KBM-7 (cell line): ENCODE data around the gene GPX7.

ENCODE experiments used
- DNase-seq: peaks from one replicate; pipeline ENCODE4 v3.0.0-alpha.2; 2015
- in situ Hi-C: fragments of 300-500 bp; cut with MboI; formaldehyde crosslinking; loops from 2 replicates; pipeline ENCODE4 v1.14.3; 2020; ENCODE audit warnings: low sequenced_read_pairs, low pct_unique_long_range_greater_than_20kb, mixed read lengths

GPX7 gene

GRCh38 chr1:52615489-52616042 lies 13.4 kb downstream of the GPX7 start:
- DNase-seq: no peak
- in situ Hi-C loops: no loop called here

GRCh38 chr1:52621950-52622349 lies 19.8 kb downstream of the GPX7 start:
- no peak for DNase-seq
- in situ Hi-C loops: no loop called here

- in situ Hi-C loops: no loop called here
- DNase-seq: no peak
These were observed 21.6 kb downstream of the GPX7 start for GRCh38 chr1:52623812-52624211.

GRCh38 chr1:52627028-52627427 lies 24.9 kb downstream of the GPX7 start:
- DNase-seq: no peak
- in situ Hi-C loops: no loop called here

- in situ Hi-C loops: no loop called here
These were observed 26.6 kb downstream of the GPX7 start for GRCh38 chr1:52628614-52629324.

GRCh38 chr1:52629325-52629643 lies 27.1 kb downstream of the GPX7 start:
- no peak for DNase-seq
- in situ Hi-C loops: no loop called here

More at GRCh38 chr1:52628614-52629324, 26.6 kb downstream of the GPX7 start:
- no peak for DNase-seq

GRCh38 chr1:52629667-52630066 lies 27.5 kb downstream of the GPX7 start:
- no peak for DNase-seq
- in situ Hi-C loops: no loop called here

- in situ Hi-C loops: no loop called here
- DNase-seq: peak; percentile 34
These were observed 29.7 kb downstream of the GPX7 start for GRCh38 chr1:52631759-52632331.

GRCh38 chr1:52632732-52633290 lies 30.6 kb downstream of the GPX7 start, which contains the start of gene SHISAL2A:
Gene SHISAL2A (plus strand): TSS chr1:52633168. CDS start chr1:52633494, 326 bp downstream.
- in situ Hi-C loops: no loop called here
- no peak for DNase-seq

GRCh38 chr1:52633291-52633754 lies 31.2 kb downstream of the GPX7 start:
- in situ Hi-C loops: no loop called here
- DNase-seq: no peak

- DNase-seq: no peak
- in situ Hi-C loops: no loop called here
These were observed 31.9 kb downstream of the GPX7 start for GRCh38 chr1:52634111-52634510.

GRCh38 chr1:52635321-52636089 lies 33.3 kb downstream of the GPX7 start:
- in situ Hi-C loops: no loop called here
- no peak for DNase-seq

GRCh38 chr1:52636721-52637695 lies 34.8 kb downstream of the GPX7 start:
- in situ Hi-C loops: no loop called here
- DNase-seq: peak; percentile 90

- in situ Hi-C loops: no loop called here
- DNase-seq: no peak
These were observed 35.8 kb downstream of the GPX7 start for GRCh38 chr1:52637946-52638345.

GRCh38 chr1:52640697-52641096 lies 38.5 kb downstream of the GPX7 start:
- in situ Hi-C loops: no loop called here
- no peak for DNase-seq

GRCh38 chr1:52641307-52641706 lies 39.1 kb downstream of the GPX7 start:
- in situ Hi-C loops: no loop called here
- DNase-seq: peak; percentile 66

- DNase-seq: no peak
- in situ Hi-C loops: no loop called here
These were observed 43.1 kb downstream of the GPX7 start for GRCh38 chr1:52645261-52645660.

GRCh38 chr1:52651904-52652303 lies 49.7 kb downstream of the GPX7 start:
- in situ Hi-C loops: no loop called here
- DNase-seq: no peak
